Suprapubic skin (tissue), 4 donors: ENCODE measurements around the gene IFNAR1. TPM values are rescaled to one million over a fixed set of nuclear protein-coding genes. Genes with fewer than 3 reads are reported as not detected.

Experiments
- DNase-seq, 2 donors: peaks; one replicate each; pipeline ENCODE4 v3.0.0-alpha.2; 2019; ENCODE audit warnings: low spot score in 2 of 2
- H3K27ac ChIP-seq: fragments of 200-600 bp; sonication (generic); one replicate; pipeline ENCODE4 v1.5.1; 2019
- H3K27me3 ChIP-seq: fragments of 200-600 bp; sonication (generic); one replicate; pipeline ENCODE4 v1.5.1; 2019
- H3K36me3 ChIP-seq: fragments of 200-600 bp; sonication (generic); one replicate; pipeline ENCODE4 v1.5.1; 2019
- H3K4me1 ChIP-seq: fragments of 200-600 bp; sonication (generic); one replicate; pipeline ENCODE4 v1.5.1; 2019
- H3K4me3 ChIP-seq: fragments of 200-600 bp; sonication (generic); one replicate; pipeline ENCODE4 v1.5.1; 2019; ENCODE audit warnings: mild to moderate bottlenecking
- H3K9me3 ChIP-seq: fragments of 200-600 bp; sonication (generic); one replicate; pipeline ENCODE4 v1.5.1; 2019
- EP300 ChIP-seq: sonication (generic); formaldehyde crosslinking; IDR thresholded peaks from one replicate; pipeline ENCODE4 v1.6.1; 2017; ENCODE audit warnings: antibody characterized with exemption
- POLR2A ChIP-seq, 2 donors: fragments of 450-650 bp; IDR thresholded peaks; one replicate each; pipeline ENCODE4 v1.6.1; 2017; ENCODE audit warnings: antibody characterized with exemption in 2 of 2, mild to moderate bottlenecking in 2 of 2, moderate library complexity in 2 of 2
- POLR2AphosphoS5 ChIP-seq, 3 donors: sonication (generic); formaldehyde crosslinking; IDR thresholded peaks; one replicate each; pipeline ENCODE4 v1.6.1; 2017; ENCODE audit warnings: antibody characterized with exemption in 3 of 3
- WGBS: methylation state at CpG from one replicate; pipeline ENCODE4 v1.1.5; 2018; 5-methylcytosine and 5-hydroxymethylcytosine counted together
- total RNA-seq, 4 donors: library from RNA; depleted of rRNA; stranded (reverse); fragments of >200 nt; gene quantifications; one replicate each; pipeline ENCODE4 v1.1.0, GENCODE V29; 2016
- TF ChIP-seq, protein P1 (sequence below), 2 donors: fragments of 200-600 bp in 1 of 2; fragments of 450-650 bp in 1 of 2; sonication (generic) in 1 of 2; IDR thresholded peaks; one replicate each; pipeline ENCODE4 v1.5.1; 2016 to 2019; ENCODE audit warnings: antibody characterized with exemption in 2 of 2, mild to moderate bottlenecking in 1 of 2, moderate library complexity in 1 of 2

Gene IFNAR1
- total RNA-seq, 4 donors from 2014 or later, result 15.9 to 37.3 (median 22.6) TPM

DNA sequence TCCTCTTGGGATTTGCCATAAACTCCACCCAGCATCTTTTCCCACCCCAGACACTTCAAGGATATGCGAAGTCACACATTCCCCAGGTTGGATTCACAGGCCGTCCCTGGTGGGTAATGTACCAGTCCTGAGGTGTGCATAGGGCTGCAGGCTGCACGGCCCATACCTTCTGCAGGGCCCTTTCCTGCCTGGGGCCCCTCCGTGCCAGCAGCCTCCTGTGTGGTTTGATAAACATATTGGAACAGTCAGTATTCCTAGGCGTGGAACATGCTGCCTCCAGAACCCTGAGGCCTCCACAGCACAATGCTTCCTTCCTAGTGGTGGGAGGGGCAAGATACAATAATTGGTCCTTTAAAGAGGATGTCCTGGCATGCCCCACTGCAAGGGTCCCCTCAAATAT is 32.0 kb upstream of the IFNAR1 start:
- no peak overlapping the region for H3K4me3 ChIP-seq
- WGBS, result 83% methylated on average over 3 of the region's 5 CpGs

GRCh38 chr21:33293136-33293535 is 31.6 kb upstream of the IFNAR1 start:
- no peak overlapping the region for H3K27ac ChIP-seq
- TF ChIP-seq, protein P1, sequence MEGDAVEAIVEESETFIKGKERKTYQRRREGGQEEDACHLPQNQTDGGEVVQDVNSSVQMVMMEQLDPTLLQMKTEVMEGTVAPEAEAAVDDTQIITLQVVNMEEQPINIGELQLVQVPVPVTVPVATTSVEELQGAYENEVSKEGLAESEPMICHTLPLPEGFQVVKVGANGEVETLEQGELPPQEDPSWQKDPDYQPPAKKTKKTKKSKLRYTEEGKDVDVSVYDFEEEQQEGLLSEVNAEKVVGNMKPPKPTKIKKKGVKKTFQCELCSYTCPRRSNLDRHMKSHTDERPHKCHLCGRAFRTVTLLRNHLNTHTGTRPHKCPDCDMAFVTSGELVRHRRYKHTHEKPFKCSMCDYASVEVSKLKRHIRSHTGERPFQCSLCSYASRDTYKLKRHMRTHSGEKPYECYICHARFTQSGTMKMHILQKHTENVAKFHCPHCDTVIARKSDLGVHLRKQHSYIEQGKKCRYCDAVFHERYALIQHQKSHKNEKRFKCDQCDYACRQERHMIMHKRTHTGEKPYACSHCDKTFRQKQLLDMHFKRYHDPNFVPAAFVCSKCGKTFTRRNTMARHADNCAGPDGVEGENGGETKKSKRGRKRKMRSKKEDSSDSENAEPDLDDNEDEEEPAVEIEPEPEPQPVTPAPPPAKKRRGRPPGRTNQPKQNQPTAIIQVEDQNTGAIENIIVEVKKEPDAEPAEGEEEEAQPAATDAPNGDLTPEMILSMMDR (IDR thresholded peaks at IDR 0.05), result no peak
- TF ChIP-seq EP300, result no peak
- TF ChIP-seq POLR2AphosphoS5 (IDR thresholded peaks at IDR 0.05), result no peak
- no peak for TF ChIP-seq POLR2A (IDR thresholded peaks at IDR 0.05)
- 84% methylated on average over 7 of the region's 7 CpGs for WGBS
- peaks cover 47% of the 10 kb centered on the region for H3K36me3 ChIP-seq
- no peak overlapping the region for H3K4me3 ChIP-seq
- no peaks in the 10 kb centered on the region for H3K4me1 ChIP-seq
- H3K27me3 ChIP-seq, result no peaks in the 10 kb centered on the region
- no peak for DNase-seq
- H3K9me3 ChIP-seq, result no peaks in the 10 kb centered on the region

More for the DNA sequence above, 32.0 kb upstream of the IFNAR1 start:
- no peaks in the 10 kb centered on the region for H3K27me3 ChIP-seq
- H3K9me3 ChIP-seq, result no peaks in the 10 kb centered on the region
- TF ChIP-seq, protein P1 (IDR thresholded peaks at IDR 0.05), result no peak
- TF ChIP-seq POLR2AphosphoS5 (IDR thresholded peaks at IDR 0.05) (no peak), EP300 (no peak), POLR2A (IDR thresholded peaks at IDR 0.05) (no peak)
- no peak overlapping the region for H3K27ac ChIP-seq
- no peak for DNase-seq
- peaks cover 50% of the 10 kb centered on the region for H3K36me3 ChIP-seq
- peaks cover under 1% of the 10 kb centered on the region for H3K4me1 ChIP-seq

DNA sequence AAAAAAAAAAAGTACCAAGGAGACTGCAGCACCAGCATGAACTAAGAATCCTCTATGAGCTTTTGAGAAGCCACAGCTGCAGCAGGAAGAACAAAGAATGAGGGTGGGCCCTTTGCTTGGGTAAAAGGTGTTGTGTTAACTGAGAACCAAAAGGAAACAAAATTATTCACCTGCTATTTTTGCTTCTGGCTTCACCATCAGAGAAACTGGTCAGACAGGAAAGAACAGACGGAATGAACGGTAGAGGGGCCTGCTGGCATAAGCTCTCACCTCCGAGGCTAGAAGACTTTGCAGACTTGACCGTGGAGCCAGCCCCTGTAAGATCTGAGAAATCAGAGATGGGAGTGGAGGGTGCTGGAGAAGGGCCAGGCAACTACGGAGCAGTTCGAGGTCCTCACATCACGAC is 31.0 kb upstream of the IFNAR1 start:
- DNase-seq, result no peak
- Histone ChIP-seq H3K27me3 (no peaks in the 10 kb centered on the region), H3K36me3 (peaks cover 40% of the 10 kb centered on the region), H3K27ac (no peak overlapping the region), H3K4me1 (peaks cover 1% of the 10 kb centered on the region), H3K4me3 (no peak overlapping the region), H3K9me3 (no peaks in the 10 kb centered on the region)
- TF ChIP-seq EP300 (no peak), POLR2A (IDR thresholded peaks at IDR 0.05) (no peak), POLR2AphosphoS5 (IDR thresholded peaks at IDR 0.05) (no peak)
- TF ChIP-seq, protein P1 (IDR thresholded peaks at IDR 0.05), result no peak
- WGBS, result 49% methylated on average over 7 of the region's 7 CpGs

GRCh38 chr21:33296156-33296555 is 28.6 kb upstream of the IFNAR1 start:
- Histone ChIP-seq H3K27ac (no peak overlapping the region), H3K27me3 (no peaks in the 10 kb centered on the region), H3K4me3 (no peak overlapping the region), H3K9me3 (no peaks in the 10 kb centered on the region), H3K36me3 (peaks cover 25% of the 10 kb centered on the region), H3K4me1 (peaks cover 15% of the 10 kb centered on the region)
- TF ChIP-seq POLR2A (IDR thresholded peaks at IDR 0.05), result no peak
- TF ChIP-seq POLR2AphosphoS5 (IDR thresholded peaks at IDR 0.05), result no peak
- no peak for TF ChIP-seq EP300
- TF ChIP-seq, protein P1 (IDR thresholded peaks at IDR 0.05), result no peak
- DNase-seq, result no peak
- WGBS, result 95% methylated on average over 6 of the region's 6 CpGs

GRCh38 chr21:33299181-33299752 is 25.5 kb upstream of the IFNAR1 start:
- no peak overlapping the region for H3K4me3 ChIP-seq
- H3K27me3 ChIP-seq, result no peaks in the 10 kb centered on the region
- H3K36me3 ChIP-seq, result peaks cover 7% of the 10 kb centered on the region
- no peak for DNase-seq
- TF ChIP-seq EP300 (no peak), POLR2A (IDR thresholded peaks at IDR 0.05) (no peak), POLR2AphosphoS5 (IDR thresholded peaks at IDR 0.05) (no peak)
- TF ChIP-seq, protein P1 (IDR thresholded peaks at IDR 0.05), result peak in 1 of 2 donors; percentile 6
- no peaks in the 10 kb centered on the region for H3K9me3 ChIP-seq
- H3K4me1 ChIP-seq, result peaks cover 19% of the 10 kb centered on the region
- WGBS, result 45% methylated on average over 5 of the region's 5 CpGs
- H3K27ac ChIP-seq, result no peak overlapping the region
